GM18907 (cell line): ENCODE data around the gene GPRIN3.
"Not testable (repeated sequence)": the region's sequence is repeated elsewhere in the genome, so short reads cannot be mapped to it uniquely, and the experiment has no call there.

Experiments
- ATAC-seq: cut with Tn5 transposase; IDR thresholded peaks from one replicate; pipeline ENCODE4 v1.9.1; 2021; ENCODE audit warnings: mild to moderate bottlenecking, moderate library complexity; ENCODE audit not compliant: unreplicated experiment

GPRIN3 gene

DNA sequence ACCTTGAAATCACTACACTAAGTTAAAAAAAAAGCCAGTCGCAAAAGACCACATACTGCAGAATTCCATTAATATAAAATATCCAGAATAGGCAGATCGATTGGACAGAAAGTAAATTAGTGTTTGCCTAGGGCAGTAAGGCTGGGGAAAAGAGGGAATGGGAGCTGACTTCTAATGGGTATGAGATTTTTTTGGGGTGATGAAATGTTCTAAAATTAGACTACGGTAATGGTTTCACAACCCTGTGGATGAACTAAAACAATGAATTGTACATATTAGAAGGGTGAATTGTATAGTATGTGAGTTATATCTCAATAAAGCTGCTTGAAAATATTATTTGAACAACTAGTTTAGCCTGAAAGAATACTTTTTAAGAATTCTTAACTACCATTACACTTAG is 6.7 kb upstream of the GPRIN3 start:
- ATAC-seq: no peak

DNA sequence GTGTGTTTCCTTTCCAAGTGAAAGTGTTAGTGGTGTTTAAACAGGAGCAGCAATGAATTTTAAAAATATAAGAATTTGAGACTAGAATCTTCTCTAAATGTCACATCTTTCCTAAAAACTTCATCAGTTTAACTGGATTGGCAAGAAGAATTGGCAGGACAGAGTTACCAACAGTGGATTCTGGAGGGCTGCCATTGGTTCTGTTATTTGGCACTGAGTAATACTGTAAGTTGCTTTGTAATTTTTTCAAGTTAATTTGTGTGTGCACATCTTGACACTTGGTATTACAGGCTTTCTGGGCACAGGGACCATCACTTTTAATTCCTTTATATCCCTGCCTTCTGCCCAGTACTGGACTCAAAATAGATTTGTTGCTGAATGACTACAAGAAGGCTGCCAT is 4.5 kb upstream of the GPRIN3 start:
- ATAC-seq: no peak

DNA sequence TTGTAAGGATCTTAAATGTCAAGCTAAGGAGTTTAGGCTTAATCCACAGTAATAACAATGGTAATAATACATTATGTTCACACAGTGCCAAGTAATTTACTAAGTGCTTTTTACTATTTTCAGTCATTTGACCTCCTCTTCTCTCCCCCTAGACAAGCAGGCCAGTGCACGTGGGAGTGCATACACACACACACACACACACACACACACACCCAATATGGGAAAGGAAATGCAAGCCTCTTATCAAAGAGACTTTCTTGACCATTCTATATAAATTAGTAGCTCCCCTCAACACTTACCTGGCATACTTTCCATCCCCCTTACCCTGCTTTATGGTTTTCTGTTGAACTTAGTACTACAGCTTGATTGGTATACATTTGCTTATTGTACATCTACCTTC is 3.8 kb upstream of the GPRIN3 start:
- ATAC-seq: no peak

DNA sequence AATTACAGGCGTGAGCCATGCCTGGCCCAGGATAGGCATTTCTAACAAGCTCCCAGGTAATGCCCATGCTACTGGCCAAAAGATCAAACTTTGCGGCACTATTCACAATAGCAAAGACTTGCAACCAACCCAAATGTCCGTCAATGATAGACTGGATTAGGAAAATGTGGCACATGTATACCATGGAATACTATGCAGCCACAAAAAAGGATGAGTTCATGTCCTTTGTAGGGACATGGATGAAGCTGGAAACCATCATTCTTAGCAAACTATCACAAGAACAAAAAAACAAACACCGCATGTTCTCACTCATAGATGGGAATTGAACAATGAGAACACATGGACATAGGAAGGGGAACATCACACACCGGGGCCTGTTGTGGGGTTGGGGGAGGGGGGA is 1.6 kb upstream of the GPRIN3 start:
- not testable (repeated sequence) for ATAC-seq

DNA sequence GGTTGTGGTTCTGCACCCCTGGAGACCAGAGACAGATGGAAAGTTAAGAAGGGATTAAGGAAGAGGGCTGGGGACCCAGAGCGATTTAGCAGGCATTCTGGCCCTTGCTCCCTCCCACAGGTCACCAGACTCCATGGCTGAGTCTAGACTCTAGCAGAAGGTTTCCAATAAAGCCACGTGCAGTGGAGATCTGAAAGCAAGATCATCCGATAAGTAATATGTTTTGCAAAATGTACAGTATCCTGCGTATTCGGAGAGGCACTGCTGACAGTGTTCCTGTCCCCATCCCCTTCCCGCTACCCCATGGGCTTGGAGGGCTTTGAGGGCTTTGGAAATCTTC is 531 bp upstream of the GPRIN3 start:
- no peak for ATAC-seq

DNA sequence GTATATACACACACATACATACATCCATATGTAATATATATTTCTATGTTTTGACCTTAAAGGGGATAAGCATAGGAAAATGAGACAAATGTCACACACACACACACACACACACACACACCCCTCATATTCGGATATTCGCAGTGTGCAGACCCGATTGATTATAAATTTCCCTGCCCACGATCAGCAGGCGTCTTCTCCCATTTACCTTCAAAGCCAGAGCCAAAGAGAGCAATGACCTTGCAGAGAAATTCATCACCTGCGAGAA is 488 bp downstream of the GPRIN3 start:
- no peak for ATAC-seq

DNA sequence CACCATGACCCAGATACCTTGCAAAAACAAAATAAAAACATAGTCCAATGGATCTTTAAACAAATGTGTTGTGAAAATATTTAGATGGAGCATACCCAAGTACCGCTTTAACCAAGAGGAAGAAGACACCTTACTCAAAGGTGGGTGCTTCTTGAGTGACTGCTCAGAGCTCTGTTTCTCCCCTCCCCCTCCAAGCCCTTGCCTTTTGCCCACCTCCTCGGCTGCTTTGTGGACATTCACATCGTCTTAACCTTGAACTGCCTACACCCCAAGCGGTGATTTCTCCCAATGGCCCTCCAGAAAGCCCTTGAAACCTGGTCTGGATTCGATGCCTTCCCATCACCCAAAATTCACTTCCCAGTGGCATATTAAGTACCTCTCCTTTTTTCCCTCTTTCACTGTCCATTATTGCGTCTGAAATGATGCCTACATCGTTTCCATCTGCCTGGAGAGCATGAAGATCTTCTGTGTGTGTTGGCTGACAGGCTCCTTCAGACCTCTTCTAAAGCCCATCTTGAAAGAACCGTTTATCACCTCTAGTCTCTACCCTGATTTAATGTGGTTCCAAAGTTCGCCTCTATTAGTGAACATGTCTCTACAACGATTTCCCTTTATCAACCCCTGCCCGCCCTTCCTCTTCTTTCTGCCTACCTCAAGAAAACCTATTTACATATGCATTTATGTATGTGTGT is 968 bp downstream of the GPRIN3 start:
- no peak for ATAC-seq

DNA sequence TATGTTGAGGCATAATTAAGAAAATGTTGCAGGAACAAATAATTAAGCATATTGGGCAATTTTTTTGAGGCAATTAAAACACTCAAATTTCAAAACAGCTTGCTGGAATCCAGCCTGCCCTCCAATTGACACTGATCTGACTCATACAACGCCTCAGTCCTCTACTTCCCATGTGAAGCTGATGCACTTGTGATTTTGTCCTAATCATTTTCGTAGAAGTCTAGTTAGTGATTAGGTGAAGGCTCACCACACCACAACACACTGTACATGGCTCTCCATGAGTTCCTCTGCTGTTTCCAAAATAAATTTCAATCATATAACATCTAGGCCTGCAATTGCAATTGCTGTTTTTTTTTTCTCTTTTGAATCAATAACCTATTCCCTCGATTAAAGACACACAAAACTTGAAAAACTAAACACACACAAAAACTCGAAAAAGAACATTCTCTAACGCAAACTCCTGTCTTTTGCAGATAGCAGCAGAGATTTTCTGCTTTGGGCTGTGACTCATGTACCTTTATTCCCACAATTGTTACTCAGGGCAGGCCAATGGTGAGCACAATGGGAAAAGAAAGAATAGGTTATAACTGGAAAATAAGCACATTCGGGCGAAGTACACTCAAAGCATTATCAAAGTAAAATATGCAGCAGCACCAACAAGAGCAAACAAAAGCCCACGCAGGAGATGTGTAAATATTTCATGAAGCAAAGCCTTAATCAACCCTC is 1.7 kb downstream of the GPRIN3 start:
- ATAC-seq: no peak

DNA sequence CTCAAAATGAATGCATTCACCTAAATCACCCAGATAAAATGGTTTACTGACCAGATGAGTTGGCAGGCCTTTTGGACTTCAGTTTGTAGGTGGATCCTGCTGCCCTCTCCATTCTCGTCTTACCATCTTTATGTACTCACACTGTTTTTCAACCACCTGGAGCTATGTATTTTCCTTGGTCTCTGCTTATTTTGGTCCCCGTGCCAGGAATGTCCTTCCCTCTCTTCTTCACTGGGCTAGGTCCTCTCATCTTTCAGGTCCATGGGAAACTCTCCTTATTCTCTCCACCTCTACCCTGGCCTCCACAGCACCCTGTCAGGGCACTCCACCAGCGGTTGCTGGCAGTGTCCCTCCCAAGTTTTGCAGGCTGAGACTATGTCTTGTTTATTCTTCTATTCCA is 2.6 kb downstream of the GPRIN3 start:
- ATAC-seq: no peak

DNA sequence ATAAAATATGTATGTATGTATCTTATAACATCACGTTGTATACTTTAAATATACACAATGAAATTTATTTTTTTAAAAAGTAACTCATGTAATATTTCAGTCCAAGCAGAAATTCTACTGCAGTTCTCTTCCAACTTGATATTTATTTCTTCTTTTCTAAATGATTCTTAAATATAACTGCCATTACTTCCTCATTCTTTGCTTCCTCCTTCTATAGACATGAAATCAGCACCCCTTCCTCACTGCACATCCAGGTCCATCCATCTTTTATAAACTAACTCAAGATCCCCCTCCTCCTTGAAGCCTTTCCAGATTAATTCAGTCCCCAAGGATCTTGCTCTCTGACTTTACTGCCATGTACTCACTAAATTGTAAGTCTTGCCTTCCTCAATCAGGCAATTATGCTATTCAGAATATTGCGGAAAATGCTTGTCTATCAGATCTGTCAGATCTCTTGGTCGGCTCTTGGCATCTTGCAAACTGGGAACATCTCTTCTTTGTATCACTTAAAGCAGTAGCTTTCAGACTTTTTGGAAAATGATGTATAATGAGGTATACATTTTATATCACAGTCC is 3.7 kb downstream of the GPRIN3 start:
- ATAC-seq: no peak

DNA sequence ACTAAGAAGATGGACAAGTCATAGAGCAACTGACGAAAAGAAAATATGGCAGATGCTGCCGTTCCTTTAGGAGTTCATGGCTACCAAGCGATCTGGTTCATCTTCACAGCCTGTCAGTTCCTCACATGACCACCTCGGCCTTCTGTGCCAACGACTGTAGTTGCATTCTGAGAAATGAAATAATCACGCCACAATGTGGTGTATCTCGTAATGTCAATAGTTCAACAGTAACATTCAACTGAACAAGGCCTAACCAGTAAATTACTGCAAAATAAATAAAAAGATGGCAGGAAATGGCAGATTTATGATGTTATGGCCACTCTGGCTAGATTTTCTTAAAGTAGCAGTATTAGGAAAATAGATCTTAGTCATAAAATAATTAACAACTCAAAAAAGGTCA is 4.4 kb downstream of the GPRIN3 start:
- ATAC-seq: no peak

DNA sequence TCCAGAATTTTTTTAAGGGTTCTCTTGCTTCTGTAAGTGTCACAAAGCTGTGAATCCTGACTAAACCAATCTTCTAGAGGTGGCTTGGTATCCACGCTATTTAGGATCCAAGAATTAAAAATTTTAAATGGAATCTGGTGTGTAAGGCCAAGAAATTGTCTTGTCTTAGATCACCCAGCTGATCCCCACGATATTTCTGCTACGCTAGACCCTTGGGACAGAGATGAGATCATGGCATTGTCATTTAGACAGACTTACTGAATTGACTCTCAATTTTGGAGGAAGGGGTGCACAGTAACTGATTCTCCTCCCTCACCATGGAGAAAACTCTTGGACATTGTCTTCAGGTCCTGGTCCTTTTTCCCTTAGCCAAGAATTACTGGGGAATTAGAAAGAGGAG is 5.7 kb downstream of the GPRIN3 start:
- ATAC-seq: no peak

DNA sequence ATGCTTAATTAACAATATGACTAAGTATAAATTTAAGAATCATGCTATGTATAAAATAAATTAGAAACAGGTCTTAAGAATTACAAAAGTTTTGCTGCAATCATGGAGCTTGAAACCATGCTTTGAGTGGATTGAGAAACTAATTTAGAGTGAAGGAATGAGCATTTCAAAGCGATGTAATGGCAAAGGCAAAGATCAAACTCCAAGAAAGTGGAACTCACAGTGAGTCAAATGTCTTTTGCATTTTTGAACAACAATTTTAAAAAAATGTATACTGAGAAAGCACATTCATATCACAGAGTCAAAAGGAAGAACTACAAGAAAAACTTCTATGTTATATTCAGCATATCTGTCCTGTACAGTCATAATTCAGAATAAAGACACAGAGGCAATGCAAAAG is 6.6 kb downstream of the GPRIN3 start:
- ATAC-seq: no peak

DNA sequence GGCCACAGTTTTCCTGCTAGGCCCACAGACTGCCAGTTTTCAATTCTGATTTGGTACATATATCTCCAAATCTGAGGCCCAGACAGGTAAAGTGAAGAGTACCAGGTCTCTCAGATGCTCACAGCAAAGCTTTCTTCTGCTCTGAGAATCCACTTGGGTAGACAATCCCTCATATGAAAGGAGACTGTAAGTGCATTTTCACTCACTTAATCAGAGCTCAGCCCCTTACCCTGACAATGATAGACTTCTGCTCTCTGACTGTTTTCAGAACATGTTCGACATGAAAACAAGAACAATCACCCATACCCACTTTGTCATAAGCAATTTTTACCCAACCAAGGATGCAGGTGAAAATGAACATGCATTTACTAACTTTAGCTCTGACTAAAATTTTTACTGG is 7.1 kb downstream of the GPRIN3 start:
- no peak for ATAC-seq

DNA sequence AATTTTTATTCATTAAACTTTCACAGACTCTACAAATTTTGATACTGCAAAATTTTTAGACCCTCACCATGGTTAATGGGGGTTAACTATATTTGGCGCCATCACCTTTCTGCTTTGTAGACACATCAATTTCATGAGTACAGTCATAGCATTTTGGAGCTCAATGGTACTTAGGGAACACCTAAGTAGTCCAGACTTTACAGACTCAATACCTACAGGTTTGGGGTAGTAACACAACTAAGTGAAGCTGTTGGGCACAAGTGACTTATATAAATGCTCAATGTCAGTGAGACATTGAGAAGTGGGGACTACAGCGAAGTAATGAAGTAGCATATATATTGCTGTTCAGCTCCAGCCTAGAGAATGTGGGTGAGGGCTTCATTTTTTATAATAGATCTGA is 7.5 kb downstream of the GPRIN3 start:
- ATAC-seq: no peak

DNA sequence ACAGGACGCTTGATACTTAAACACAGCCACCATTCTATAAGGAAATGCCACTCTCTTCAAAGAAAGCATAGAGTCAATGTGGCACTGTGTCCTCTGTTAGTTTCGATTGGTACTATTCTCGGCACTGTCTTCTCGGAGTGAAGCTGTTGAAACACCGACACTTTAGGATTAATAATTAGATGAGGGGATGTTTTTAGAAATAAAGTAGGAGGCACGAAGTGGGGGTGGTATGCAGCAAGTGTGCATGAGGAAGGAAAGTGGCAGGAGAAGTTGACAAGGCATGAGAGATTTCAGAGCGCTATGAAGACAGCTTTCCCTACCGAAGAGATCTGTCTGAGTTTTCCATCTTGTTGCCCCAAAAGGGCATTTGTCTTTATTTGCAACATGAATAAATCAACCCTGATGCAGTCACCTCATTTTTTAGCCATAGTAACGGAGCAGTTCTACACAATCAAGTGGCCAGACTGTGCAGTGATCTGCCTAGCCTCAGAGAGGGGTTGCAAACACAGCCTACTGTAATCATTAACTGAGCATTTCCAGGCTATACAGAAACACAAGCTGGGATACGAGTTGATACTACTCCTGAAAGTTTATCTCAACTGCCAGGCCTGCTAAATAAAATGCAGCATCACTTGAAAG is 8.3 kb downstream of the GPRIN3 start:
- ATAC-seq: peak; percentile 54

DNA sequence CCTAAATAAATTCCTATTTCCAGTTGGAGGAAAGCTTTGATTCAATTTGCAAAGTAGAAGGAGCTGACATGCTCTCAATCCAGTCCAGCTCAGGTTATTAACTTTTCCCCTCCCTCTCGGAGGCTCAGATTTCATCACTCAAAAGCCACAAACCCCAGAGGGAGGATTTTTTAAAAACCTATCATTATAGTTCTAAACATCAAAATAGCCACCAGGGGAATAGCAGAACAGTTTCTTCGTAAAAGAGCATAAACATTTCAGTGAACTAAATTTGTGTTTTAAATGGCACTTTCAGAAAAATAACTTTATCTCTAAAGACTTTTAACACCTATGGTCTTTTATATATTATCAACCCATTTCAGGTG is 8.8 kb downstream of the GPRIN3 start:
- no peak for ATAC-seq

DNA sequence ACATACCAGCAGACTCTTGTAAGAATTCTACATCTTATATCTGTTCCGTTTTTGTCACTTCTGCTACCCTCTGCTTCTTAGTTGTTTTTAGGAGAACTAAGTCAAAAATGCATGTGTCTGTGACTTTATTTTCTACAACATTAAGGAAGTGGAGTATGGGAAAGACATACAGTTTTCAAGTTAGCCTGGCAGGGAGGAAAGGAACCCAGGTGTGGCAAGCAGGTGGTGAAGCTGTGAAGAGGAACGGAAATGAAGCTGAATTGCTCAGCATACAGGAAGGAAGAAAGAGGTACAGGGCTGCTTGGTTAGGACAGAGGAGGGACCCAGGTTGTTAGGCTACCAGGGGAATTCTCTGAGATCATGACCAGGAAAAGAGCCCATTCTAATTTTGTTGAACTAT is 9.4 kb downstream of the GPRIN3 start:
- ATAC-seq: peak; percentile 51

DNA sequence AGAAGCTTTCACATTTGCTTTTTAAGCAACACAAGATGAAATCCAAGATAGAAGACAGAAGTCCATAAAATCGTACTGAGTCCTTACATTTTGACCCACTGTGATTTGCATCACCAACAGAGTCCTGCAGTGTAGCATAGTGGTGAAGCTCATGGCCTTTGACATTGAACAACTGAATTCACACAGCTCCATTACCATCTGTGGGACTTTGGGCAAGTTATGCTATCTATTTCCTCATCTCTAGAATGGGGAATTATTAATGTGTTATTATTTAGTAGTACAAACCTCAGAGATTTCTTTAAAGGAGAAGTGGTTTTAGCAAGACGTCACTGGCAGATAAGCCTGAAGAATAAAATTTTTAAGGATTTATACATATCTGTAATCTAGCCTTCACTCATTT is 10.7 kb downstream of the GPRIN3 start:
- no peak for ATAC-seq

DNA sequence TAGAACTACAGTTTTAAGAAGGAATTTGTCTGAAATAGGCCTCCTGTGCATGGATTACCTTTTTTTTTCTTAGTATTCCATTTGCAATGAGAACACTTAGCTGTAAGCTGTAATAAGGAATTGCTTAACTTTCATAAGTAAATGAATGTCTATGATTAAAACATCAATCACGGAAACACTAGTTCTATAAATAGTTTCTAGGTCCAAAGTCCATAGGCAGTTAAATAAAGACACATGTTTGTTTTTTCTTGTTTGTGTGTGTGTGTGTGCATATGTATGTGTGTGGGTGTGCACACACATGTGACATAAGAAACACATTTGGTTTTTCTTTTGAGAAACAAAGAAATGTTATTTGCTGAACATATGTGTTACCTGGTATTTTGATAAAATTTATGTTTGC is 11.2 kb downstream of the GPRIN3 start:
- ATAC-seq: no peak

DNA sequence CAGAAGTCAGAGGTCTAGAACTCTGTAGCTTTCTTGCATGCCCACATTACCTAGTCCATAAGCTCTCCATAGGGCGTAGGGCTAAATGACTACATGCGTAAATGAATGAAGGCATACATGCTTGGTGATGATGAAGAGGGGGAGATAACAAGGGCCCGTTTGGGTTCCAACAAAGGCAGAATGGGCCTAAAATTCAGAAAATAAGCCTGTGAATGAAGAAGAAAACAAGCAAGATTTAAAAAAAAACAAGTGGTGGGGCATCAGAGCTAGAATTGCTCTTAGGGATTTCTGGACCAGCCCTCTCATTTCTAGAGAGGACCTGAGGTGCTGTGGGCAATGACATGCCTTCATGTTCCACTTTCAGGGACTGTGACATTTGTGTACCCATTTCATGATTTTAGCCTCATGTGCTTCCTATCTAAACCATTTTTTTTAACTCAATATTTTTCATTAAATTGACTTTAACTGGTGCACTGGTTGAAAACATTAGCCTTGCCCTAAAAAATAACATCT is 12.1 kb downstream of the GPRIN3 start:
- ATAC-seq: no peak

DNA sequence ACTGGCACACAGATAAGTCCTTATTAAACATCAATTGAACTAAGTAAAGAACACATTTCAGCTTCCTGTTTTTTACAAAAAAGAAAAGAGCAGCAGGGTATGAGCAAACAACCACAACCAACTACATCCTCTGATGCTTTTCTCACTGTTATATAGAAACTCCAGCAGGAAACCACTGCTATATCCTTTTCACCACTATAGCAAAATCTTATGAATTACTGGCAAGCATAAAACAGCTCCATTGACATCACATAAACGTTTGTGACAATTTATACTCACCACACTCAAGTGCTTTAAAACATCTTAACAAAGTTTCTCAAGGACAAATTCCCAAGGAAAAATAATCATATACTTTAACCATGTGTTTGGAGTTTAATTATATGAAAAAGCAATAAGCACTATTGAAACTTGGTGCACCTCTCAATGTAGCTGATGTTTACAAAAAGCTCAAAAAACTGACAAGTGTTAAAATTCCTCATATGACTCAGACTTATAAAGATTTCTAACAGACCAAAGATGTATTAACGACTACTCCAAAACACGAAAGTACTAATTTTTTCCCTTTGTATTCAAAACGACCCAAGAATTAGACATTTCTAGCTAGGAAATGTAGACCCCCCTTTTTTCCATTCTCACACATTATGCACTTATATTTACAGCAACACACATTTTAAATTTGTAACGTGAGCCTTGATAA is 12.9 kb downstream of the GPRIN3 start:
- peak; percentile 87 for ATAC-seq
